ENCODE measurements around the gene MUC2.

The MUC2 gene

GRCh38 chr11:1052133-1053011, 22.3 kb upstream of the MUC2 start:
- DNase-seq, result no peak

GRCh38 chr11:1053121-1053901, 21.4 kb upstream of the MUC2 start:
- no peak for DNase-seq

- no peak for DNase-seq
Observed at GRCh38 chr11:1054143-1055108, 20.2 kb upstream of the MUC2 start.

- DNase-seq, result no peak
Observed at GRCh38 chr11:1055109-1055703, 19.5 kb upstream of the MUC2 start.

- DNase-seq, result no peak
Observed at GRCh38 chr11:1055990-1056771, 18.5 kb upstream of the MUC2 start.

- no peak for DNase-seq
Observed at GRCh38 chr11:1057806-1058205, 16.9 kb upstream of the MUC2 start.

- DNase-seq, result no peak
Observed at GRCh38 chr11:1059759-1060158, 14.9 kb upstream of the MUC2 start.

- DNase-seq, result no peak
Observed at GRCh38 chr11:1060410-1060809, 14.3 kb upstream of the MUC2 start.

- no peak for DNase-seq
Observed at GRCh38 chr11:1060852-1061616, 13.6 kb upstream of the MUC2 start.

GRCh38 chr11:1062075-1062820, 12.4 kb upstream of the MUC2 start:
- no peak for DNase-seq

- no peak for DNase-seq
Observed at GRCh38 chr11:1064167-1064566, 10.5 kb upstream of the MUC2 start.

GRCh38 chr11:1067812-1068496, 6.7 kb upstream of the MUC2 start:
- no peak for DNase-seq

- DNase-seq, result no peak
Observed at GRCh38 chr11:1069740-1070139, 4.9 kb upstream of the MUC2 start.

- DNase-seq, result no peak
Observed at GRCh38 chr11:1070594-1071462, 3.8 kb upstream of the MUC2 start.

GRCh38 chr11:1071571-1072115, 3.0 kb upstream of the MUC2 start:
- no peak for DNase-seq

- DNase-seq, result no peak
Observed at GRCh38 chr11:1072116-1072820, 2.4 kb upstream of the MUC2 start.

GRCh38 chr11:1072821-1073231, 1.8 kb upstream of the MUC2 start:
- DNase-seq, result no peak

Measured in GDM1 (cell line).